H1 (cell line): ENCODE measurements around the gene FOXO6. TPM values are rescaled to one million over a fixed set of nuclear protein-coding genes. Genes with fewer than 3 reads are reported as not detected.

Experiments used
- CTCF ChIA-PET: fragments of 300-600 bp; sonication (Branson Sonifier 250); formaldehyde crosslinking; loops from one replicate; lab custom pipeline; 2021; ENCODE audit not compliant: partially characterized antibody; lab: Charles Lee
- POLR2A ChIA-PET: fragments of 300-600 bp; sonication (Branson Sonifier 250); formaldehyde crosslinking; loops from one replicate; lab custom pipeline; 2021; ENCODE audit warnings: inconsistent platforms; ENCODE audit not compliant: partially characterized antibody; lab: Charles Lee
- DNase-seq, 2 experiments: peaks; one replicate each; pipeline versions ENCODE4 v3.0.0 to v3.0.0-alpha.2; 2010 to 2022; ENCODE audit warnings: low spot score in 2 of 2, low read depth in 1 of 2, mixed read lengths in 1 of 2
- FAIRE-seq: peaks from 2 replicates; lab custom pipeline; 2011; peaks lifted over from hg19 to GRCh38; lab: Jason Lieb, UNC
- H2AFZ ChIP-seq: 2 replicates; pipeline ENCODE4 v1.8.1; 2012; ENCODE audit warnings: low read length, inconsistent platforms
- H2AK5ac ChIP-seq: 2 replicates; pipeline ENCODE4 v1.6.1; 2013; ENCODE audit warnings: low read depth, low read length
- H2BK120ac ChIP-seq: replicated peaks from 2 replicates; pipeline ENCODE3; 2013; ENCODE audit warnings: low read depth, low read length, inconsistent platforms
- H2BK12ac ChIP-seq: 2 replicates; pipeline ENCODE4 v1.6.1; 2013; ENCODE audit warnings: low read depth, low read length
- H2BK15ac ChIP-seq: 2 replicates; pipeline ENCODE4 v1.6.1; 2013; ENCODE audit warnings: low read length
- H2BK20ac ChIP-seq: 2 replicates; pipeline ENCODE4 v1.6.1; 2013; ENCODE audit warnings: low read length
- H2BK5ac ChIP-seq: 2 replicates; pipeline ENCODE4 v1.6.1; 2013; ENCODE audit warnings: low read depth, low read length
- H3K14ac ChIP-seq: 2 replicates; pipeline ENCODE4 v1.6.1; 2013; ENCODE audit warnings: inconsistent platforms; ENCODE audit not compliant: insufficient read length
- H3K18ac ChIP-seq: 2 replicates; pipeline ENCODE4 v1.6.1; 2013; ENCODE audit warnings: low read length; ENCODE audit errors: extremely low read depth
- H3K23ac ChIP-seq: 2 replicates; pipeline ENCODE4 v1.6.1; 2013; ENCODE audit warnings: inconsistent platforms; ENCODE audit not compliant: insufficient read length
- H3K23me2 ChIP-seq: 2 replicates; pipeline ENCODE4 v1.6.1; 2013; ENCODE audit warnings: low read depth, low read length
- H3K27ac ChIP-seq: 2 replicates; pipeline ENCODE4 v1.6.1; 2011; ENCODE audit warnings: low read depth, low read length, inconsistent platforms
- H3K27me3 ChIP-seq, 4 experiments: replicated peaks in 1 of 4; 1 replicate in 1 of 4; 2 replicates in 3 of 4; pipeline versions ENCODE4 v1.6.1 to v1.8.1; 2011 to 2013; ENCODE audit warnings: low read length in 3 of 4, mild to moderate bottlenecking in 3 of 4, inconsistent platforms in 2 of 4, mixed read lengths in 2 of 4, moderate library complexity in 1 of 4; ENCODE audit not compliant: control insufficient read depth in 3 of 4, insufficient read depth in 3 of 4; ENCODE audit errors: extremely low read depth in 1 of 4
- H3K36me3 ChIP-seq, 4 experiments: 2 replicates each; pipeline versions ENCODE4 v1.6.1 to v1.8.1; 2011 to 2013; ENCODE audit warnings: mild to moderate bottlenecking in 4 of 4, low read length in 3 of 4, moderate library complexity in 2 of 4, control low read depth in 1 of 4, inconsistent platforms in 1 of 4; ENCODE audit not compliant: insufficient read depth in 4 of 4, control insufficient read depth in 2 of 4
- H3K4ac ChIP-seq: replicated peaks from 2 replicates; pipeline ENCODE3; 2013; ENCODE audit warnings: low read length, low read depth, mixed read lengths, inconsistent platforms; ENCODE audit not compliant: insufficient read length
- H3K4me1 ChIP-seq, 4 experiments: replicated peaks in 1 of 4; 1 replicate in 1 of 4; 2 replicates in 3 of 4; pipeline versions ENCODE4 v1.6.1 to v1.8.1; 2011 to 2013; ENCODE audit warnings: low read length in 3 of 4, inconsistent platforms in 2 of 4, mixed read lengths in 1 of 4; ENCODE audit not compliant: insufficient read depth in 4 of 4, control insufficient read depth in 3 of 4
- H3K4me2 ChIP-seq, 2 experiments: 2 replicates each; pipeline versions ENCODE4 v1.6.1 to v1.8.1; 2011 to 2013; ENCODE audit warnings: low read depth in 2 of 2, low read length in 2 of 2, control low read depth in 1 of 2, inconsistent platforms in 1 of 2, mild to moderate bottlenecking in 1 of 2; ENCODE audit not compliant: insufficient read depth in 1 of 2
- H3K4me3 ChIP-seq, 4 experiments: fragments of 200-600, 300-600 bp in 1 of 4; sonication (generic), shearing (Covaris generic), sonication (Bioruptor Twin) in 1 of 4; 2 replicates each; pipeline versions ENCODE4 v1.5.1 to v1.8.1; 2011 to 2016; ENCODE audit warnings: low read length in 4 of 4, low read depth in 3 of 4, control low read depth in 2 of 4, inconsistent platforms in 2 of 4, mild to moderate bottlenecking in 2 of 4, mixed read lengths in 1 of 4, moderate library complexity in 1 of 4; ENCODE audit not compliant: insufficient read depth in 2 of 4; ENCODE audit errors: extremely low read depth in 1 of 4
- H3K56ac ChIP-seq: replicated peaks from 2 replicates; pipeline ENCODE3; 2013; ENCODE audit warnings: low read depth, mild to moderate bottlenecking, mixed read lengths, low read length, inconsistent platforms; ENCODE audit not compliant: insufficient read length
- H3K79me1 ChIP-seq: 2 replicates; pipeline ENCODE4 v1.6.1; 2013; ENCODE audit warnings: low read depth, low read length, control low read depth
- H3K79me2 ChIP-seq, 2 experiments: 2 replicates each; pipeline versions ENCODE4 v1.6.1 to v1.8.1; 2012 to 2013; ENCODE audit warnings: low read length in 2 of 2, mild to moderate bottlenecking in 2 of 2, inconsistent platforms in 1 of 2; ENCODE audit not compliant: insufficient read depth in 2 of 2, control insufficient read depth in 1 of 2
- H3K9ac ChIP-seq, 4 experiments: replicated peaks in 1 of 4; 1 replicate in 1 of 4; 2 replicates in 3 of 4; pipeline versions ENCODE4 v1.6.1 to v1.8.1; 2011 to 2013; ENCODE audit warnings: low read depth in 3 of 4, low read length in 3 of 4, control low read depth in 2 of 4, mild to moderate bottlenecking in 2 of 4, moderate library complexity in 2 of 4, inconsistent platforms in 1 of 4; ENCODE audit errors: extremely low read depth in 1 of 4
- H3K9me3 ChIP-seq, 2 experiments: 2 replicates each; pipeline versions ENCODE4 v1.6.1 to v1.8.1; 2012 to 2013; ENCODE audit warnings: mild to moderate bottlenecking in 2 of 2, moderate library complexity in 2 of 2, control low read depth in 1 of 2, inconsistent platforms in 1 of 2, low read depth in 1 of 2, low read length in 1 of 2, mixed read lengths in 1 of 2; ENCODE audit not compliant: insufficient read depth in 2 of 2
- H4K20me1 ChIP-seq, 2 experiments: replicated peaks in 1 of 2; 2 replicates each; pipeline versions ENCODE3 to v1.8.1; 2011 to 2013; ENCODE audit warnings: inconsistent platforms in 2 of 2, low read length in 2 of 2, mild to moderate bottlenecking in 1 of 2; ENCODE audit not compliant: insufficient read depth in 2 of 2, control insufficient read depth in 1 of 2
- H4K5ac ChIP-seq: 2 replicates; pipeline ENCODE4 v1.6.1; 2013; ENCODE audit warnings: low read length, low read depth, mixed read lengths, inconsistent platforms; ENCODE audit not compliant: insufficient read length
- H4K8ac ChIP-seq: 2 replicates; pipeline ENCODE4 v1.8.0; 2013; ENCODE audit warnings: mild to moderate bottlenecking, moderate library complexity, low read length, inconsistent platforms; ENCODE audit not compliant: insufficient read depth; ENCODE audit errors: extremely low read depth
- H4K91ac ChIP-seq: replicated peaks from 2 replicates; pipeline ENCODE3; 2013; ENCODE audit warnings: low read length, mixed read lengths, inconsistent platforms; ENCODE audit not compliant: insufficient read length
- BACH1 ChIP-seq: IDR thresholded peaks from 2 replicates; pipeline ENCODE4 v1.6.1; 2012; ENCODE audit warnings: low read length, improper control_type of control experiment
- CBX8 ChIP-seq: fragments of 300-800, 300-1000 bp; sonication (generic); IDR thresholded peaks from 2 replicates; pipeline ENCODE4 v1.7.1; 2016; ENCODE audit warnings: low read depth, low read length, borderline replicate concordance
- CHD1 ChIP-seq: IDR thresholded peaks from 2 replicates; pipeline ENCODE4 v1.6.1; 2012; ENCODE audit warnings: low read depth, low read length, improper control_type of control experiment
- CTCF ChIP-seq, 3 experiments: IDR thresholded peaks; 1 replicate in 2 of 3; 2 replicates in 1 of 3; pipeline versions ENCODE4 v1.5.1 to v1.6.1; 2011; ENCODE audit warnings: low read length in 3 of 3, mild to moderate bottlenecking in 3 of 3, inconsistent platforms in 2 of 3, low read depth in 1 of 3, moderate library complexity in 1 of 3; ENCODE audit not compliant: insufficient read depth in 1 of 3; ENCODE audit errors: control extremely low read depth in 1 of 3
- HDAC6 ChIP-seq: IDR thresholded peaks from one replicate; pipeline ENCODE4 v1.7.1; 2012; ENCODE audit warnings: low read depth, mild to moderate bottlenecking, inconsistent platforms, low read length, moderate library complexity
- JUN ChIP-seq: IDR thresholded peaks from 2 replicates; pipeline ENCODE4 v1.6.1; 2011; ENCODE audit warnings: low read depth, mild to moderate bottlenecking, improper control_type of control experiment, low read length
- SIN3A ChIP-seq, 2 experiments: IDR thresholded peaks in 1 of 2; conservative IDR thresholded peaks in 1 of 2; 2 replicates each; pipeline ENCODE4 v1.6.1; 2011 to 2012; ENCODE audit warnings: low read length in 2 of 2, improper control_type of control experiment in 1 of 2, low read depth in 1 of 2, mild to moderate bottlenecking in 1 of 2
- SRF ChIP-seq: IDR thresholded peaks from 2 replicates; pipeline ENCODE4 v1.6.1; 2011; ENCODE audit warnings: mild to moderate bottlenecking, low read depth, low read length, moderate library complexity
- TBP ChIP-seq: IDR thresholded peaks from 2 replicates; pipeline ENCODE4 v1.6.1; 2011; ENCODE audit warnings: low read depth, low read length, improper control_type of control experiment
- WGBS, 2 experiments: shearing (Covaris generic) in 1 of 2; methylation state at CpG; one replicate each; pipeline versions ENCODE4 v1.1.6 to v1.1.7; 2013 to 2015; ENCODE audit warnings: low lambda C conversion rate in 2 of 2, mixed read lengths in 2 of 2, inconsistent platforms in 1 of 2, low coverage in 1 of 2, missing lambda C conversion rate in 1 of 2; ENCODE audit not compliant: insufficient replicate concordance in 2 of 2, insufficient coverage in 1 of 2, insufficient read length in 1 of 2; ENCODE audit errors: extremely low coverage in 1 of 2, missing lambda C conversion rate in 1 of 2; 5-methylcytosine and 5-hydroxymethylcytosine counted together
- polyA plus RNA-seq, 7 experiments: library from polyadenylated mRNA; depleted of rRNA in 3 of 7; stranded (reverse) in 5 of 7; unstranded in 2 of 7; fragments of >200 nt in 5 of 7; fragments of 200-250 nt in 2 of 7; gene quantifications; 1 replicate in 5 of 7; 2 replicates in 1 of 7; 4 replicates in 1 of 7; pipeline versions ENCODE4 v1.2.1 to v1.2.3, GENCODE V29; 2011 to 2013; ENCODE audit warnings: missing spikeins in 2 of 7, mixed read lengths in 2 of 7
- total RNA-seq: library from RNA; stranded (reverse); fragmentation: NEBNext Ultra II Directional; extraction: Animal tissue kit (Norgen Biotek cat#: 25700); gene quantifications from 2 replicates; pipeline ENCODE4 v1.2.1, GENCODE V29; 2021

FOXO6 gene
- total and polyA plus RNA-seq, 2 of the 8 experiments (the other 6 are each of a cell fraction or from before 2014, with no cell fraction given), result 0.59 to 3.0 TPM

- H3K4me1 ChIP-seq, result peaks cover 0 to 9% (median 4%) of the 10 kb centered on the region in 4 experiments; a peak in 5 of 7 replicates
- 82% methylated on average over 11 of the region's 11 CpGs; no CpG with 5 or more reads in 1 of the 2 experiments for WGBS, 2 experiments
- ChIA-PET POLR2A (no interaction called here), CTCF (interaction anchor here (0.7 to 16.2 kb wide), 13 partner anchors 11 to 158 kb away, joined by 3 to 420 read pairs (median 5); partner anchors contain the start of gene EDN2)
- H2AK5ac ChIP-seq, result no peak overlapping the region; the same call in 1 of the 2 replicates
- FAIRE-seq (no peak), DNase-seq (no peak)
- H3K27me3 ChIP-seq, result no peaks in the 10 kb centered on the region
- H4K91ac ChIP-seq, result no peak overlapping the region
- no peak overlapping the region for H2BK20ac ChIP-seq
- H2BK5ac ChIP-seq, result no peak overlapping the region
- no peak overlapping the region for H3K23ac ChIP-seq
- H3K79me2 ChIP-seq, result peaks cover 0 to 3% of the 10 kb centered on the region in 2 experiments; a peak in 1 of 4 replicates
- H2BK12ac ChIP-seq, result 0 out of 2 replicates have a peak overlapping the region, but pooled peaks have one; percentile 27
- no peaks in the 10 kb centered on the region; a peak in 1 of 8 replicates for H3K36me3 ChIP-seq
- no peak overlapping the region for H2AFZ ChIP-seq
- H3K14ac ChIP-seq, result no peak overlapping the region
- H4K8ac ChIP-seq, result no peak overlapping the region; the same call in 1 of the 2 replicates
- no peak overlapping the region for H4K5ac ChIP-seq
- H3K23me2 ChIP-seq, result peaks cover 12% of the 10 kb centered on the region; the same call in 1 of the 2 replicates
- no peak overlapping the region for H3K4me2 ChIP-seq
- H4K20me1 ChIP-seq, result peaks cover 0 to 14% of the 10 kb centered on the region in 2 experiments
- no peak overlapping the region for H2BK120ac ChIP-seq
- no peak overlapping the region for H3K4ac ChIP-seq
- H3K9me3 ChIP-seq, result no peaks in the 10 kb centered on the region
- H3K56ac ChIP-seq, result no peak overlapping the region
- H3K79me1 ChIP-seq, result no peaks in the 10 kb centered on the region; the same call in 1 of the 2 replicates
- no peak overlapping the region for H3K4me3 ChIP-seq
- no peak overlapping the region for H2BK15ac ChIP-seq
- H3K9ac ChIP-seq, result no peak overlapping the region
- H3K27ac ChIP-seq, result no peak overlapping the region
- H3K18ac ChIP-seq, result no peak overlapping the region
- TF ChIP-seq SIN3A (conservative IDR thresholded peaks at IDR 0.05 in 1 of 2, IDR thresholded peaks at IDR 0.05 in 1 of 2; ENCODE audit: low read depth in 1 of 2, low read length in 2 of 2) (no peak), HDAC6 (no peak), BACH1 (no peak), CBX8 (no peak), TBP (no peak), CTCF (IDR thresholded peaks at IDR 0.05; ENCODE audit: control extremely low read depth in 1 of 3, insufficient read depth in 1 of 3, low read depth in 1 of 3, low read length in 3 of 3) (no peak), JUN (no peak), SRF (no peak), CHD1 (no peak)
Measured at GRCh38 chr1:41427916-41428737, 66.9 kb downstream of the FOXO6 start.
